HG03196 (cell line): ENCODE results near the gene HBS1L.

Experiments used
- ATAC-seq: cut with Tn5 transposase; IDR thresholded peaks from one replicate; pipeline ENCODE4 v1.9.1; 2021; ENCODE audit not compliant: unreplicated experiment

Gene HBS1L

GRCh38 chr6:134954272-134955000, 100.2 kb downstream of the HBS1L start:
- no peak for ATAC-seq

GRCh38 chr6:134951494-134952263, 102.9 kb downstream of the HBS1L start:
- no peak for ATAC-seq

- ATAC-seq = no peak
Observed at GRCh38 chr6:134950482-134950881, 104.1 kb downstream of the HBS1L start.

- no peak for ATAC-seq
Observed at GRCh38 chr6:134949927-134950326, 104.7 kb downstream of the HBS1L start, which contains the start of gene ALDH8A1. ALDH8A1 (minus strand) TSS chr6:134950101; CDS start chr6:134950053, 48 bp downstream.

GRCh38 chr6:134948691-134949090, 105.9 kb downstream of the HBS1L start:
- no peak for ATAC-seq

GRCh38 chr6:134948142-134948541, 106.5 kb downstream of the HBS1L start:
- no peak for ATAC-seq

GRCh38 chr6:134945045-134945444, 109.6 kb downstream of the HBS1L start:
- no peak for ATAC-seq

- ATAC-seq = no peak
Observed at GRCh38 chr6:134943522-134944111, 111.0 kb downstream of the HBS1L start.

- ATAC-seq = peak; percentile 77
Observed at GRCh38 chr6:134938896-134939295, 115.7 kb downstream of the HBS1L start.

GRCh38 chr6:134937426-134937825, 117.2 kb downstream of the HBS1L start:
- no peak for ATAC-seq

GRCh38 chr6:134936931-134937330, 117.7 kb downstream of the HBS1L start:
- ATAC-seq = no peak

- ATAC-seq = no peak
Observed at GRCh38 chr6:134936476-134936875, 118.1 kb downstream of the HBS1L start.

- no peak for ATAC-seq
Observed at GRCh38 chr6:134934793-134935485, 119.7 kb downstream of the HBS1L start.

GRCh38 chr6:134932535-134933470, 121.8 kb downstream of the HBS1L start:
- ATAC-seq = no peak

GRCh38 chr6:134932098-134932497, 122.5 kb downstream of the HBS1L start:
- no peak for ATAC-seq

- ATAC-seq = no peak
Observed at GRCh38 chr6:134930463-134930862, 124.2 kb downstream of the HBS1L start.

- no peak for ATAC-seq
Observed at GRCh38 chr6:134928151-134928900, 126.3 kb downstream of the HBS1L start.

- ATAC-seq = no peak
Observed at GRCh38 chr6:134925800-134926199, 128.8 kb downstream of the HBS1L start.

GRCh38 chr6:134921721-134922261, 132.8 kb downstream of the HBS1L start:
- ATAC-seq = no peak
